Omental fat pad (tissue), 4 donors: ENCODE data around the gene HSPA13. TPM values are rescaled to one million over a fixed set of nuclear protein-coding genes. Genes with fewer than 3 reads are reported as not detected.
"Not testable (repeated sequence)": the region's sequence is repeated elsewhere in the genome, so short reads cannot be mapped to it uniquely, and the experiment has no call there.

Experiments
- ATAC-seq: fragments of 150-250 bp; one replicate; pipeline ENCODE4 v1.9.1; 2016; ENCODE audit warnings: mild to moderate bottlenecking, moderate library complexity; ENCODE audit not compliant: low FRiP score
- DNase-seq: peaks from one replicate; pipeline ENCODE4 v3.0.0-alpha.2; 2019; ENCODE audit warnings: low spot score
- total RNA-seq, 4 donors: library from RNA; depleted of rRNA; stranded (reverse); fragments of >200 nt; gene quantifications; one replicate each; pipeline ENCODE4 v1.1.0, GENCODE V29; 2016
- TF ChIP-seq, protein P1 (sequence below), 3 donors: fragments of 450-650 bp; IDR thresholded peaks; one replicate each; pipeline ENCODE4 v1.5.1; 2016 to 2017; ENCODE audit warnings: antibody characterized with exemption in 3 of 3, mild to moderate bottlenecking in 3 of 3, moderate library complexity in 2 of 3

HSPA13 gene
- total RNA-seq, 4 donors from 2014 or later, result 17.2 to 24.5 (median 20.0) TPM

DNA sequence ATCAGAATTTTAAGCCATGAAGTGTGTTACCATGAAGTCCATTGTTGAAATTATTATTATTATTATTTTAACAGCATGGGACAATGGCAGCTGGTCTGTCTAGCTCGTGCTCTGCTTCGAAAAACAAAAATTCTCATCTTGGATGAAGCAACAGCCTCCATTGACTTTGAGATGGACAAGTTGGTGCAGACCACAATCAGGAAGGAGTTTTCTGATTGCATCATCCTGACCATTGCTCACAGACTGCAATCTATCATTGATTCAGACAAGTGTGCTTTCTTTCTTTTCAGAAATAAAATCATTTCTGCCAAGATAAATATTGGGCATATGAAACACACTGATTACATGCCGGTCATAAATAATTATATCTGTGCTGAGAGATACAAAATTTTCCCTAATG, 21.0 kb downstream of the HSPA13 start:
- TF ChIP-seq, protein P1, sequence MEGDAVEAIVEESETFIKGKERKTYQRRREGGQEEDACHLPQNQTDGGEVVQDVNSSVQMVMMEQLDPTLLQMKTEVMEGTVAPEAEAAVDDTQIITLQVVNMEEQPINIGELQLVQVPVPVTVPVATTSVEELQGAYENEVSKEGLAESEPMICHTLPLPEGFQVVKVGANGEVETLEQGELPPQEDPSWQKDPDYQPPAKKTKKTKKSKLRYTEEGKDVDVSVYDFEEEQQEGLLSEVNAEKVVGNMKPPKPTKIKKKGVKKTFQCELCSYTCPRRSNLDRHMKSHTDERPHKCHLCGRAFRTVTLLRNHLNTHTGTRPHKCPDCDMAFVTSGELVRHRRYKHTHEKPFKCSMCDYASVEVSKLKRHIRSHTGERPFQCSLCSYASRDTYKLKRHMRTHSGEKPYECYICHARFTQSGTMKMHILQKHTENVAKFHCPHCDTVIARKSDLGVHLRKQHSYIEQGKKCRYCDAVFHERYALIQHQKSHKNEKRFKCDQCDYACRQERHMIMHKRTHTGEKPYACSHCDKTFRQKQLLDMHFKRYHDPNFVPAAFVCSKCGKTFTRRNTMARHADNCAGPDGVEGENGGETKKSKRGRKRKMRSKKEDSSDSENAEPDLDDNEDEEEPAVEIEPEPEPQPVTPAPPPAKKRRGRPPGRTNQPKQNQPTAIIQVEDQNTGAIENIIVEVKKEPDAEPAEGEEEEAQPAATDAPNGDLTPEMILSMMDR (IDR thresholded peaks at IDR 0.05), result no peak
- ATAC-seq (peak; percentile 66), DNase-seq (no peak)

DNA sequence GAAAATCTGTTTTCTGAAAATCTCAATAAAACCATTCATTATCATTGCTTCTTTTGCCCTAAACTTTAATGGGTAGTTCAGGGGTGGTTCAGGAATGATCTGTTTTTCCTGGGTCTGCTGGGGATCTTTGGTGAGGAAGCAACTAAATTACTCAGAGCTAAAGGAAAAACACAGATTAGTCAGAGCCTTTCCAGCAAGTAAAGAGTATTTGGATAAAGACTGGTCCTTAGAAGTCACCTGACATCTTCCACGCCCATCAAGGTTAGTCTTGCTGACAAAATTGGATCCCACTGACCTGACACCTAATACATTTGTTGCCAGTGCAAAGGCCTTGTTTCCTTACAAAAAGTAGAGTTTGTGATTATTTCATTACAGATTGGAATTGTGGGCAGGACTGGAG, 24.2 kb downstream of the HSPA13 start:
- ATAC-seq (no peak), DNase-seq (no peak)
- TF ChIP-seq, protein P1 (IDR thresholded peaks at IDR 0.05), result no peak

DNA sequence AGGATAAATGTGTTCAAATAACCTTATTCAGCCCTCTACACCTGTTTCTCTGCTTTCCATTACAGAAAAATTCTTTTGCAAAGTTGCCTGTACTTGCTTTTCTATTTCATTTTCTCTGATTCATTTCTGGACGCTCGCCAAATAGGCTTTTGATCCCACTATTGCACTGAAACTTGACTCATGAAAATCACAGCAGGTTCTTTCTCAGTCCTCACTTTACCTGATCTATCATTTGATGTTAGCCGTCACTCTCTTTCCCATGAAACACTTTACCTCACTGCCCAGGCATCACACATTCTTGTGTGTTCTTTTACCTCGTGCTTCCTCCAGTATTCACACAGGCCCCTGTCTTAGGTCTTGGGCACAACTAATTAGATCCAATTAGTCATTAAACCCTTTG, 26.2 kb downstream of the HSPA13 start:
- peak; percentile 37 for ATAC-seq
- no peak for DNase-seq
- TF ChIP-seq, protein P1 (IDR thresholded peaks at IDR 0.05), result no peak

DNA sequence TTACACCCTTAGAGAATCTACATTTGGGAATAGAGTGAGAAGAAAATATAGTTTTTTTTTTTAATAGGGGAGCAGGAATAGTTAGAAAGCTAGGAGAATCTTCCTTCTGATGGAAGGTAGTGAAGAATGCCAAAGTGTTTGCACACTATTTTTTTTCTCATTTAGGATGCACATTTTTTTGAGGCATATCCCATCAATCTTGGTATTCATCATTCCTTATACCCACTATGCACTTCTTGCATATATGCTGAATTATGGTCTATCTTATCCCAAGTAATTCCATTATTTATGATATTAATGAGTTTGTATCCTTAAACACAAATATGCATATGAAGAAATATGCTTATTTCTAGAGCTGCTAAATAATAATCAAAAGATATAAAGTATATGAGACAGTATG, 28.4 kb downstream of the HSPA13 start:
- no peak for DNase-seq
- TF ChIP-seq, protein P1 (IDR thresholded peaks at IDR 0.05), result no peak
- no peak for ATAC-seq

DNA sequence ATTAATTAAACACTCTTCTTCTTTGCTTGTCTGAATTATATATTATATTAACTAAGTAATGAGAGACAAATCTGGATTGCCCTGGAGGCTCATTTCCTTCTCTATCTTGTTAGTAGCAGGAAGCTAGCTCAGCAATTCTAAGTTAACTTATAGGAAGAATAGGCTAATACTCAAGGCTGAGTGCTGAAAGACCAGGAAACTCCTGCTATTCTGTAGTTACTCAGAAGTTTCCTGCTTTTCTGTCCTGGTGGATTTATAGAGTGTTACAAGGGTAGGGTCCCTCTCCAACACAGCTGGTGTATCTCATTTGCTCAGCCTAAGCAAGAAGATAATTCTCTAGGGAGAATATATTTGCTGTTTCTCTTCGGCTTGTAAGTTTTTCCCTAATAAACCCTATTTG, 29.2 kb downstream of the HSPA13 start:
- ATAC-seq (no peak), DNase-seq (no peak)
- TF ChIP-seq, protein P1 (IDR thresholded peaks at IDR 0.05), result no peak

DNA sequence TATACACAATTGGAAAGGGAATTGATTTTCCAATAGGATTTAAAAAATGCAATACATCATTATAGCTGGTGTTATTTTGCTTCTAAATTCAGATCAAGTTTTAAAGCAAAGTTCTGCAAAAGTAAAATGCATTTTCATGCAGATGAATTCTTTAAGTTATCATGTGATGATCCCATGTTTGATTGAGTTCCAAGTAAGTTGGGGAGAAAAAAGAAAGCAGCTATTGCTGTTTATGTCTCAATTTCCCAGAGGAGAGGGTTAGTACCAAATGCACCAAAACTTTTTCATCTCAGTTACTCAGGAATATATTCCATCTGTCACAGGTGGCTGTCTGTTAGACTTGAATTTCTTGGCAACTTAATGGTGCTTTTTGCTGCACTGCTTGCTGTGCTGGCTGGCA, 29.7 kb downstream of the HSPA13 start:
- DNase-seq (no peak), ATAC-seq (no peak)
- TF ChIP-seq, protein P1 (IDR thresholded peaks at IDR 0.05), result no peak

DNA sequence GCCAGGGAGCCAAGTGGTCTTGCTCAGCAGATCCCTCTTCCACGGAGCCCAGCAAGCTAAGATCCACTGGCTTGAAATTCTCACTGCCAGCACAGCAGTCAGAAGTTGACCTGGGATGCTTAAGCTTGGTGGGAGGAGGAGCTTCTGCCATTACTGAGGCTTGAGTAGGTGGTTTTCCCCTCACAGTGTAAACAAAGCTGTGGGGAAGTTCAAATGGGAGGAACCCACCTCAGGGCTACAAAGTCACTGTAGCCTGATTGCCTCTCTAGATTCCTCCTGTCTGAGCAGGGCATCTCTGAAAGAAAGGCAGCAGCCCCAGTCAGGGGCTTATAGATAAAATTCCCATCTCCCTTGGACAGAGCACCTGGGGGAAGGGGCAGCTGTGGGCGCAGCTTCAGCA, 55.6 kb downstream of the HSPA13 start:
- DNase-seq, ATAC-seq: not testable (repeated sequence)

DNA sequence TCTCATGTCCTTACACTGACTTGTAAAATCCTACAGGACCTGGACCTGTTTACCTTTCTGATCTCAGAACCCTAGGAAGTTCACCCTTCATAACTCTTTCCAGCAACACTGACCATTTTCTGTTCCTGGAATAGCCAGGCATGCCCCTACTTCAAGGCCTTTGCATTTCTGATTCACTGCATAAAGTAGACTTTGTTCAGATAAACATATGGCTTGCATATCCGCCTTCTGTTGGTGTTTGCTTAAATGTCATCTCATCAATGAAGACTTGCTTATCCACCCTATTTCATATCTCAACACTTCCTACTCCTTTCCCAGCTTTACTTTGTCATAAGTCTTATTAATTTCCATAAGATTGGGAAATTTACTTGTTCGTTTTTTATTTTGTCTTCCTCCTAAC, 57.4 kb downstream of the HSPA13 start:
- ATAC-seq (no peak), DNase-seq (no peak)
- TF ChIP-seq, protein P1 (IDR thresholded peaks at IDR 0.05), result no peak
